HL-60 (cell line): ENCODE data around the gene HLTF.

ENCODE experiments used
- CTCF ChIP-seq: IDR thresholded peaks from one replicate; pipeline ENCODE4 v1.5.1; 2011; ENCODE audit warnings: low read length, control low read depth, inconsistent platforms; ENCODE audit not compliant: insufficient read depth
- POLR2AphosphoS5 ChIP-seq: IDR thresholded peaks from 2 replicates; pipeline ENCODE4 v1.6.1; 2012; ENCODE audit warnings: low read depth
- REST ChIP-seq: IDR thresholded peaks from 2 replicates; pipeline ENCODE4 v1.6.1; 2012; ENCODE audit warnings: low read depth; ENCODE audit not compliant: insufficient replicate concordance

GRCh38 chr3:149018247-149018646, 68.1 kb downstream of the HLTF start:
- no peak for TF ChIP-seq CTCF
- TF ChIP-seq POLR2AphosphoS5, result no peak
- no peak for TF ChIP-seq REST
